ENCODE measurements around the gene PLCH2. TPM values are rescaled to one million over a fixed set of nuclear protein-coding genes. Genes with fewer than 3 reads are reported as not detected.

Gene PLCH2
- total RNA-seq, 4 donors from 2014 or later: 0.29 to 2.2 (median 0.76) TPM

DNA sequence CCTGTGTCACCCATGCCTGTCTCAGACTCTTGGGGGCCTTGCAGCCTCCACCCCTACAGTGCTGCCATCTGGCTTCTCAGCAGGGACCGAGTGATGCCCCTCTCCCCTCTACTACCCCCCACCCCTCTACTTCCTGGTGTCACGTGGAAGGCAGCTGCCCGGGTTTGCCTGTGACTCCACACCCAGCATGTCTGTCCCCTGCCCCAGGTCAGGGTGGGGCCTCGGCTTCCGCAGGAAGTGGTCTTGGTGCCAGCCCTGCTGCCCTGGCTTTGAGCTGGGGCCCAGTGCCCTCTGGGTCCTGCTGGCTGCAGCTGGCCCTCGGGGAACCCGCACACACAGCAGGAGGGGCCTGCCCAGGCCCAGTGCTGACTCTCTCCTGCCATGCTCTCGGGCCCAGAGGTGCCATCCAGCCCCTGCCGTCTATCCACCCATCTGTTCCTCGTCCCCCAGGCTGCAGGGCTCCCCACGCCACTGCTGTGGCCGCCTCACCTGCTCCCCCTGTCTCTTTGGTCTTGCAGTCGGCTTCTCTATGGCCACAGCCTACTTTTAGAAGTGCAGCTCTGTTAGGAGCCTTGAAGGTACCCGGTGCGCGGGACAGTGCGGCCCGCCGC, 24.0 kb downstream of the PLCH2 start:
- Histone ChIP-seq H3K27me3 (no peaks in the 10 kb centered on the region), H3K4me3 (replicated peaks in 1 of 3) (no peak overlapping the region), H3K27ac (no peak overlapping the region), H3K9me3 (no peaks in the 10 kb centered on the region), H3K4me1 (no peaks in the 10 kb centered on the region), H3K36me3 (no peaks in the 10 kb centered on the region)
- 78 to 86% methylated on average over 12 to 15 of the region's 19 CpGs for WGBS, 2 donors
- intact Hi-C loops (cut with DNase I): no loop called here
- TF ChIP-seq, protein P1, sequence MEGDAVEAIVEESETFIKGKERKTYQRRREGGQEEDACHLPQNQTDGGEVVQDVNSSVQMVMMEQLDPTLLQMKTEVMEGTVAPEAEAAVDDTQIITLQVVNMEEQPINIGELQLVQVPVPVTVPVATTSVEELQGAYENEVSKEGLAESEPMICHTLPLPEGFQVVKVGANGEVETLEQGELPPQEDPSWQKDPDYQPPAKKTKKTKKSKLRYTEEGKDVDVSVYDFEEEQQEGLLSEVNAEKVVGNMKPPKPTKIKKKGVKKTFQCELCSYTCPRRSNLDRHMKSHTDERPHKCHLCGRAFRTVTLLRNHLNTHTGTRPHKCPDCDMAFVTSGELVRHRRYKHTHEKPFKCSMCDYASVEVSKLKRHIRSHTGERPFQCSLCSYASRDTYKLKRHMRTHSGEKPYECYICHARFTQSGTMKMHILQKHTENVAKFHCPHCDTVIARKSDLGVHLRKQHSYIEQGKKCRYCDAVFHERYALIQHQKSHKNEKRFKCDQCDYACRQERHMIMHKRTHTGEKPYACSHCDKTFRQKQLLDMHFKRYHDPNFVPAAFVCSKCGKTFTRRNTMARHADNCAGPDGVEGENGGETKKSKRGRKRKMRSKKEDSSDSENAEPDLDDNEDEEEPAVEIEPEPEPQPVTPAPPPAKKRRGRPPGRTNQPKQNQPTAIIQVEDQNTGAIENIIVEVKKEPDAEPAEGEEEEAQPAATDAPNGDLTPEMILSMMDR (IDR thresholded peaks at IDR 0.05): no peak
- TF ChIP-seq POLR2A (IDR thresholded peaks at IDR 0.05): no peak
- no peak for DNase-seq

DNA sequence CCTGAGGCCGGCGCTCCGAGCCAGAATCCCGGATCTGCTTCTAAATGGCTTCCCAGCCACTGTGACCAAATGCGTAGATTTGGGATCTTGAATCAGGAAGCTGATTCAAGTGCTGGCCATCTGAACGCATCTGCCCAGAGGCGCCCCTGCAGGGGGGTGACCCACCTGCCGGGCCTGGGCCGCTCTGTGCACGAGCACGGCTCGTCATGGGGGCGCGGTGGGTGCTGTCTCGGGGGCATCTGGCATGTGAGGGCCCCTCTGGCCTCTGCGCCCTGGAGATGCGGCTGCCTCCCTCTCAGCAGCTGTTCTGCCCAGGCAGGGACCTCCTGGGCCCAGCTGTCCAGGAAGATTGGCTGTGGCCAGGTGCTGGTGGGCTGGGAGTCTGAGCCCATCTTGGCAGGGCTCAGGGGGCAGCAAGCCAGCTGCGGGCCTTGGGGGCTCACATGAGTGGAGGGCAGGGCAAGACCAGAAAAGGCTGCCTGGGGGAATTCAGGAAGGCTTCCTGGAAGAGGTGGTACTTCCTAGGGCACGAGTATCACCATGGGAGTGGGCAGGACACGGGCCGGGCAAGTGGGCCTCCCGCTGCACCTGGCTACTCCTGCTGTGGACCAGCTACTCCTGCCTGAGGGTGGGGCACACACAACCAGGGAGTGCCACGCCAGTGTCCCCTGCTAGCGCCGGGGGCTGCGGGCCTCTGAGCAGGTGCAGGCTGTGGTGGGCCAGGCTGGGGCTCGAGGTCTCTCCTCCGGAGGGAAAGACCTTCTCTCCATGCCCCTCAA, 25.1 kb downstream of the PLCH2 start:
- WGBS, 2 donors: 77 to 82% methylated on average over 3 to 12 of the region's 28 CpGs
- TF ChIP-seq, protein P1 (IDR thresholded peaks at IDR 0.05): no peak
- no peak for TF ChIP-seq POLR2A (IDR thresholded peaks at IDR 0.05)

DNA sequence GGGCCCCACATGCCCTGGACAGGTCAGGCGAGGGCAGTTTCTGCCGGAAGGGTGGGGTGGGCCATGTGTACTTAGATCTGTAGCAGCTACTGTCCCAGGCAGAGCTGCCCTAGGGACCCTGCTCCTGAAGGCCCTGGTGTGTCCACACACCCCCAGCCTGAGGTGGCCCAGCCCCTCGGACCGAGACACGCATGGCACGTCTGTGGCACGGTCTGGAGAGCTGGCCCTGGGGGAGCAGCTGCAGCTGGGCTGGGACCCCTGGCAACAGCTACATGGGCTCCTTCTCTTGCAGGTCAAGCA, 25.7 kb downstream of the PLCH2 start:
- Histone ChIP-seq H3K27me3 (no peaks in the 10 kb centered on the region), H3K36me3 (no peaks in the 10 kb centered on the region), H3K4me1 (no peaks in the 10 kb centered on the region), H3K9me3 (no peaks in the 10 kb centered on the region), H3K4me3 (replicated peaks in 1 of 3) (no peak overlapping the region), H3K27ac (no peak overlapping the region)
- no peak for DNase-seq
- intact Hi-C loops (cut with DNase I): no loop called here
- no peak for TF ChIP-seq POLR2A (IDR thresholded peaks at IDR 0.05)
- TF ChIP-seq, protein P1 (IDR thresholded peaks at IDR 0.05): no peak
- WGBS, 2 donors: 63% methylated on average over 2 of the region's 7 CpGs; no CpG with 5 or more reads in 1 of the 2 donors

More for the DNA sequence above, 25.1 kb downstream of the PLCH2 start:
- no peaks in the 10 kb centered on the region for H3K36me3 ChIP-seq
- H3K27ac ChIP-seq: no peak overlapping the region
- intact Hi-C loops (cut with DNase I): no loop called here
- H3K27me3 ChIP-seq: no peaks in the 10 kb centered on the region
- no peaks in the 10 kb centered on the region for H3K4me1 ChIP-seq
- H3K4me3 ChIP-seq (replicated peaks in 1 of 3): no peak overlapping the region
- H3K9me3 ChIP-seq: no peaks in the 10 kb centered on the region
- DNase-seq: no peak

DNA sequence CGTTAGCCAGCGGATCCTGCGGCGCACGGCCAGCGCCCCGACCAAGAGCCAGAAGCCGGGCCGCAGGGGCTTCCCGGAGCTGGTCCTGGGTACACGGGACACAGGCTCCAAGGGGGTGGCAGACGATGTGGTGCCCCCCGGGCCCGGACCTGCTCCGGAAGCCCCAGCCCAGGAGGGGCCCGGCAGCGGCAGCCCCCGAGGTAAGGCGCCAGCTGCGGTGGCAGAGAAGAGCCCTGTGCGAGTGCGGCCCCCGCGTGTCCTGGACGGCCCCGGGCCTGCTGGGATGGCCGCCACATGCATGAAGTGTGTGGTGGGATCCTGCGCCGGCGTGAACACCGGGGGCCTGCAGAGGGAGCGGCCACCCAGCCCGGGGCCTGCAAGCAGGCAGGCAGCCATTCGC, 26.1 kb downstream of the PLCH2 start:
- no peak overlapping the region for H3K4me3 ChIP-seq (replicated peaks in 1 of 3)
- no peak overlapping the region for H3K27ac ChIP-seq
- no peak for DNase-seq
- no peaks in the 10 kb centered on the region for H3K27me3 ChIP-seq
- no peaks in the 10 kb centered on the region for H3K36me3 ChIP-seq
- H3K4me1 ChIP-seq: no peaks in the 10 kb centered on the region
- H3K9me3 ChIP-seq: no peaks in the 10 kb centered on the region
- intact Hi-C loops (cut with DNase I): no loop called here
- no CpG with 5 or more reads among the region's 34 CpGs for WGBS, 2 donors
- TF ChIP-seq, protein P1 (IDR thresholded peaks at IDR 0.05): no peak
- no peak for TF ChIP-seq POLR2A (IDR thresholded peaks at IDR 0.05)
